ENCODE data around the gene PTPRN2. TPM values are rescaled to one million over a fixed set of nuclear protein-coding genes. Genes with fewer than 3 reads are reported as not detected.

The PTPRN2 gene
- total RNA-seq, 3 donors from 2014 or later, result 0.43 to 0.66 (median 0.63) TPM

DNA sequence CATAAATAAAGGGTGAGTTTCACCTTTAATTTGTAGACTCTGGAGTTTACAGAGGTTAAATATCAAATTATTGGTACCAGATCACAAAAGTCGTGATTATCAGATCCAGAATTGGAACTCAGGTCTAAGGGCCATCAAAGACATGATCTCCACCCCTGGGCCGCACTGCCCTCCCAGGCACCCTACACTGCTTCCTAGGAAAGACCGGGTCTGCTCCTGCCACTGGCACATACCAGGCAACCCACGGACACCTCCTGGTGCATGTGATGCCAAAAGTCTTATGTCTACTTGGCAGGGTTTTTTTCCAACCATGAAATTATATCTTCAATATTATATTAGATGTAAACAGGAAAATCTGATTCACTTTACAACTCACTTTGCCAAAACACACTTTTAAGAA lies 452.8 kb downstream of the PTPRN2 start:
- no peaks in the 10 kb centered on the region for H3K9me3 Mint-ChIP-seq
- H3K4me1 Mint-ChIP-seq (ENCODE audit: low read depth), result no peaks in the 10 kb centered on the region
- no peaks in the 10 kb centered on the region for H3K36me3 Mint-ChIP-seq (ENCODE audit: insufficient read depth)
- DNase-seq (no peak), ATAC-seq (no peak)
- no peak overlapping the region for H3K4me3 Mint-ChIP-seq
- no peaks in the 10 kb centered on the region for H3K27me3 Mint-ChIP-seq (ENCODE audit: low read depth)

DNA sequence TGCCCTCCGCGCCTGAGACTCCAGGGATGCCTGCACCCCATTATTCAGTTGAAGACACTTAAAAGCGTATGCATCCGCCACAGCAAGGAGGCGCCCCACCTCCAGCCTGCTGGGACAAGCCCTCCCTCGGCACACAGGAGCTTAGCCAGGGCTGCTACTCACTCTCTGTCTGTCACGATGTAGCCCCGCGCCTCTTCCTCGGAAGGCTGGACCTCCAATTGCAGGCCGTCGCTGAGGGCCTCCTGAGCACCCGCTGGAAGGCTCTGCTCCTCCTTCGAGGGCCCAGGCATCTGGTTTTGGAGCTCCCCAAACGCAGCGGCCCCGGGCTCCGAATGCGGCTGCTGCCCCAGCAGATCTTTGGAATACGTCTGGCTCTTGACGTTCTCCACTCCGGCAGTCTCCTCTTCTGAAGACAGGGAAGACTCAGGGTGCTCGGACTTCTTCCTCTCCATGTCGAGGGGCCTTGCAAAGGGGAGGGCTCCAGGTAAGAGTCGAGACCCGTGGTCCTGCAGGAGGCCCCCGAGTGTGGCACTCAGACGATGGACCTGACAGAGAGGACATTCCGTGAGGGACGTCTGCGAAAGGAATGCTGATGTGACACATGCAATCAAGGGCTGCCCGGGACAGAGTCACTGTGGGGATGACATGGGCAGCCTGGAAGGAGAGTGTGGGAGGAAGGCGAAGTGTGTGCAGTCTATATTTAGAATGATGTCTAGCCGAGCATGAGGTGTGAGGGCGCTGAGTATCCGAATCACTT lies 453.9 kb downstream of the PTPRN2 start:
- Mint-ChIP-seq H3K27me3 (ENCODE audit: low read depth) (no peaks in the 10 kb centered on the region), H3K9me3 (no peaks in the 10 kb centered on the region), H3K4me1 (ENCODE audit: low read depth) (no peaks in the 10 kb centered on the region), H3K4me3 (no peak overlapping the region), H3K36me3 (ENCODE audit: insufficient read depth) (no peaks in the 10 kb centered on the region)
- DNase-seq (no peak), ATAC-seq (no peak)

DNA sequence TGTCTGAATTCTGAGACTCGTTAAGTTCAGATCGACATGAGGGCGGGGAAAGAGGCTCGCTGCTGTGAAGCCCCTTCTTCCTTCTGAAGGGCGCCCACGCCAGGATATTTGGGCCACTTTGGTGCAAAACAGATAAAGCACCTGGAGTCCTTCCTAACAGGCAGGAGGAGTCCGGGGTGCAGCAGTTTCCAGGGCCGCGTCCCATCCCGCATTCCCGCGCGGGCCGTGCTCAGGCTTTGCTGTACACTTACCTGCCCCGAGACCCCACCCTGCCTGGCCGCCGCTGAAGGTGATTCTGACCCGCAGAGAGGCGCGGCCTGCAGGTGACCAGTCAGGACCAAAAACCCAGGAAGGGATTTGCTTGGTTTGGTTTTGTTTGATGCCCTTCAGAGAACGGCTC lies 454.6 kb downstream of the PTPRN2 start:
- DNase-seq (no peak), ATAC-seq (no peak)
- Mint-ChIP-seq H3K4me1 (ENCODE audit: low read depth) (no peaks in the 10 kb centered on the region), H3K36me3 (ENCODE audit: insufficient read depth) (no peaks in the 10 kb centered on the region), H3K27me3 (ENCODE audit: low read depth) (no peaks in the 10 kb centered on the region), H3K4me3 (no peak overlapping the region), H3K9me3 (no peaks in the 10 kb centered on the region)

DNA sequence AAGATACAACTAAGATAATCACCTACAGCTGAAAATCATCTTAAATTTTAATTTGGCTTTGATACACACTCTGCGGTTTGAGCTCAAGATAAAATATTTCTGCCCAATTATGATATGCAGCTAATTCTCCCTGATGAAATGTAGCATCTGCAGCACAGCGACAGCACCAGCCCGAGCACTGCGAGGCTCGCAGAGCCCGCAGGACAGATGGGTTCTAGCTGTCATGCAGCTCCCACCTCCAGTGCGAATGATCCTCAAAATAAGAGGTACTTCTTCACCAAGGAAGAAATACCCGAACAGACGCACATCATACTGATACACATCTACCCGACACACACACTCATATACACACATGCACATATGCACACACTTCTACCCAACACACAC lies 457.6 kb downstream of the PTPRN2 start:
- ATAC-seq, result no peak
- no peak for DNase-seq
- H3K27me3 Mint-ChIP-seq (ENCODE audit: low read depth), result no peaks in the 10 kb centered on the region
- no peaks in the 10 kb centered on the region for H3K4me1 Mint-ChIP-seq (ENCODE audit: low read depth)
- no peak overlapping the region for H3K4me3 Mint-ChIP-seq
- no peaks in the 10 kb centered on the region for H3K9me3 Mint-ChIP-seq
- H3K36me3 Mint-ChIP-seq (ENCODE audit: insufficient read depth), result no peaks in the 10 kb centered on the region

DNA sequence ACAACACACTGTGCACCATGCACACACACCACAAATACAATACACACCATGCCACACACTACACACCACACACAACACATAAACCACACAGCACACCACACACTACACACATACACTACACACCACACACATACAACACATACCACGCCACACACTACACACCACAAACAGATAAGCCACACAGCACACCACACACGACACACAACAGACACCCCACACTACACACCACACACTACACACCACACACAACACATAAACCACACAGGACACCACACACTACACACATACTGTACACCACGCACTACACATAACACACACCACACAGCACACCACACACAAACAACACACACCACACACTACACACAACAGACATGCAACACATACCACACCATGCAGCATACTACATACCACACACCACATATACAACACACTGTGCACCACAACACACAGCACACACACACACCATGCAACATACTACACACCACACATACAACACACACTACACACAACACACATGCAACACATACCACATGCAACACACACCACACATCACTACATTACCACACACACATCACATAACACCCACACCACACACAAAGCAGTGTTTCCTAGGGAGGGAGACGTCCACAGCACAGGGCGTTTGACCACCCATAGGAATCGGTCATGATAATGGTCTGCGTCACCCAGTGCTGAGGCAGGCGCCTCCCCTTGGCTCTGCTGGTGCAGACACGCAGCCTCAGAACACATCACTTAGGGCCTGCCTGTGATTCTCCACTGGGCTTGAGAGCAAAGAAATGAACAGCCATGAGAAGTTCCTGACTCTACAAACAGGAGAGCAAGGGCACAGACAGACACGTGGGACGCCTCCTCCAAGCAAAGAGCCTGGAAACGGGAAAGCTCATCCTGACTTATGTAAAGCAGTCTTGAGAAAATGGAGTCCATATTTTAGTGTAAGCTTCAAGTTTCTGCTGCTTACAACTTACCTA lies 458.3 kb downstream of the PTPRN2 start:
- no peaks in the 10 kb centered on the region for H3K27me3 Mint-ChIP-seq (ENCODE audit: low read depth)
- no peaks in the 10 kb centered on the region for H3K9me3 Mint-ChIP-seq
- ATAC-seq (no peak), DNase-seq (no peak)
- no peaks in the 10 kb centered on the region for H3K36me3 Mint-ChIP-seq (ENCODE audit: insufficient read depth)
- no peaks in the 10 kb centered on the region for H3K4me1 Mint-ChIP-seq (ENCODE audit: low read depth)
- no peak overlapping the region for H3K4me3 Mint-ChIP-seq

DNA sequence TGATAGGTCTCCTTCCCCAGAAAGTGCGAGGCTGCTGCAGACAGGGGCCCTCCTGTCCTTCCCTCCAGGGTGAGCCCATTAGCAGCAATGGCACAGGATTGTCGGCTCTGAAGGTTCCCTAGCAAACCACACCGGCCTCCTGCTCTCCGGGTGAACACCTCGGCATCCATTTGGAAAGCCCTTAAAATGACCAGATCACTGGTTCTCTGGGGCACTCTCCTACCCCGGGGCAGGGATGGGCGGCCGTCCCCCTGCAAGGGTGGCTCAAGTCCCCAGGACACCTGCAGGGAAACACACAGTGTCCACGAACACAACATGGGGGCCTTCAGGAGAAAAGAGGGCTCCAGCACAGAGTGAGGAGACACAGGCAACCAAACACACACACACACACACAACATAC lies 459.1 kb downstream of the PTPRN2 start:
- Mint-ChIP-seq H3K4me3 (no peak overlapping the region), H3K36me3 (ENCODE audit: insufficient read depth) (no peaks in the 10 kb centered on the region), H3K9me3 (no peaks in the 10 kb centered on the region), H3K27me3 (ENCODE audit: low read depth) (no peaks in the 10 kb centered on the region), H3K4me1 (ENCODE audit: low read depth) (no peaks in the 10 kb centered on the region)
- ATAC-seq, result no peak
- DNase-seq, result no peak

DNA sequence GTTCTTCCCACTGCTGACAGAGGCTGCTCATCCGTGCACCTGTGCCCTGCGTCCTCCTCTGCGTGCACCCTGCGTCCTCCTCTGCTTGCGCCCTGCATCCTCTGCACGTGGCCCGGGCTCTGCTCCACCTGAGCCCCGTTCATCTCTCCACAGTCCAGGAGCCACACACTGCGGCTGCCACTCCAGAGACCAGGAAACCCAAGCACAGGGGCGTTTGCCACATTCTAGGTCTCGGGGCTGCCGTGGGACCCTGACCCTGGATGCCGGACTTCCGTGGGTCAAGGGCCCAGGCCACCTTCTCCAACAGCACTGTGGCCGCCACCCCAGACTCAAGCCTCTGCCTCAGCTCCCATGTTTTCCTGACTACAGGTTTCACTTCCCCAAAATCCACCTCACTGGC lies 460.4 kb downstream of the PTPRN2 start:
- Mint-ChIP-seq H3K4me3 (no peak overlapping the region), H3K9me3 (peaks cover 6% of the 10 kb centered on the region), H3K4me1 (ENCODE audit: low read depth) (no peaks in the 10 kb centered on the region), H3K36me3 (ENCODE audit: insufficient read depth) (no peaks in the 10 kb centered on the region), H3K27me3 (ENCODE audit: low read depth) (no peaks in the 10 kb centered on the region)
- ATAC-seq (no peak), DNase-seq (no peak)

DNA sequence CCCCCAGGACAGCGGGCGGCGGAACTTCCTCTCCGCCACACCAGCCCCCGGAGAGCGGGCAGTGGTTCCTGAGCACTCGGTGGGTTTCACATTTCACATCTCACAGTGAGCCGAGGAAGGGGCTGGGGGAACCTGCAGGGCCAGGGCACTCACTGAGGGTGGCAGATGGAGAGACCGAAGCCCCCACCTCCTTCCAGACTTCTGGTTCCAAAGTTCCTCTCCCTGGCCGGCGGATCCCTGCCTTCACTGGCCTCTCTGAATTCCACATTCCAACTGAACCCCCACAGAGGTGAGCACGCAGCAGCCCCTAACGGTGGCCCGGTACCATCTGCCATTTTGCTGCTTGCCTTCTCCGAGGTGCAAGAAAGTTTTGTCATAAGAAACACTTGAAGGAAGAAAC lies 461.0 kb downstream of the PTPRN2 start:
- Mint-ChIP-seq H3K4me3 (no peak overlapping the region), H3K27me3 (ENCODE audit: low read depth) (no peaks in the 10 kb centered on the region), H3K4me1 (ENCODE audit: low read depth) (no peaks in the 10 kb centered on the region), H3K9me3 (peaks cover 6% of the 10 kb centered on the region), H3K36me3 (ENCODE audit: insufficient read depth) (no peaks in the 10 kb centered on the region)
- DNase-seq (no peak), ATAC-seq (no peak)

DNA sequence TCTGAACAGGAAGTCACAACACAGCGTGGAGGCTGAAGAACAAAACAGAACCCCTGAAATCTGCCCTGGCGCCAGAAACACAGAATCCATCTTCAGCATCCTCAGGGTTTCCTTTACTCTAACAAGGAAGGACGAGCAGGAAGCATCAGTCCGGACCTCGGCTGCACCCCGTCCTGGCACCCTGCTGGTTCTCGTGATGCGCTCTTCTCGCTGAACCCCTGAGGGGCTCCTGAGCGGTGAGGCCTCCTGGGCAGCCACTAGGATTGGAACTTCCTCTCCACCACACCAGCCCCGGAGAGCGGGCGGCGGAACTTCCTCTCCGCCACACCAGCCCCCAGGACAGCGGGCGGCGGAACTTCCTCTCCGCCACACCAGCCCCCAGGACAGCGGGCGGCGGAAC lies 461.9 kb downstream of the PTPRN2 start:
- Mint-ChIP-seq H3K9me3 (peaks cover 10% of the 10 kb centered on the region), H3K36me3 (ENCODE audit: insufficient read depth) (no peaks in the 10 kb centered on the region), H3K4me3 (no peak overlapping the region), H3K27me3 (ENCODE audit: low read depth) (no peaks in the 10 kb centered on the region), H3K4me1 (ENCODE audit: low read depth) (no peaks in the 10 kb centered on the region)
- no peak for DNase-seq
- no peak for ATAC-seq

DNA sequence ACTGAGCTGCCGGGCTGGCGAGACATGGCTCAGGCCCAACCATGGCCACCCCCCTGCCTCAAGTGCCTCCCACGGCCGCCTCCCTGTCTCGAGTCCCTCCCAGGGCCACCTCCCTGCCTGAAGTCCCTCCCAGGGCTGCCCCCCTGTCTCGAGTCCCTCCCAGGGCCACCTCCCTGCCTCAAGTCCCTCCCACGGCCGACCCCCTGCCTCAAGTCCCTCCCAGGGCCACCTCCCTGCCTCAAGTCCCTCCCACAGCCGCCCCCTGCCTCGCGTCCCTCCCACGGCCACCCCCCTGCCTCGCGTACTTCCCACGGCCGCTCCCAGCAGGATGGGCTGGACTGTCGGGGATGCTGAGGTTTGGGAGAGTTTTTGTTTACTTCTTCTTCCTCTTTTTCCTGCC lies 462.5 kb downstream of the PTPRN2 start:
- no peaks in the 10 kb centered on the region for H3K4me1 Mint-ChIP-seq (ENCODE audit: low read depth)
- ATAC-seq (no peak), DNase-seq (no peak)
- H3K9me3 Mint-ChIP-seq, result peaks cover 12% of the 10 kb centered on the region
- no peaks in the 10 kb centered on the region for H3K36me3 Mint-ChIP-seq (ENCODE audit: insufficient read depth)
- no peaks in the 10 kb centered on the region for H3K27me3 Mint-ChIP-seq (ENCODE audit: low read depth)
- no peak overlapping the region for H3K4me3 Mint-ChIP-seq

DNA sequence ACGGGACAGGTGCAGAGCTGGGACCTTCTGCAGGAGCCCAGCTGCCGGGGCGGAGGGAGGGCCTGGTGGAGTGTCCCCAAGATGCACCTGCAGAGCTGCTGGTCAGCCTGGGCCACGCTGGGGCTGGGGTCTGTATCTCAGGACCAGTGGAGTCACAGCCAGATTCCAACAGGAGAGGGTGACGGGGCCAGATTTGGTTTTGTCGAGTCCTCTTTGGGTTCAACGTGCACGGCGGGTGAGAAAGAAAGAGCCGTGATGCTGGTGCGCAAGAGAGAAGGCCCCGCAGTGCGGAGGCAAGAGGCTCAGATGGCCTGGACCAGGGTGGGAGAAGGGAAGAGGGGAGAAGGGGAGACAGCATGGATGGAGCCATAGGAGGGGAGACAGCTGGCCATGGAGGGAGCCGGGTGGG lies 462.9 kb downstream of the PTPRN2 start:
- Mint-ChIP-seq H3K4me3 (no peak overlapping the region), H3K36me3 (ENCODE audit: insufficient read depth) (no peaks in the 10 kb centered on the region), H3K27me3 (ENCODE audit: low read depth) (no peaks in the 10 kb centered on the region), H3K4me1 (ENCODE audit: low read depth) (no peaks in the 10 kb centered on the region), H3K9me3 (peaks cover 15% of the 10 kb centered on the region)
- DNase-seq (no peak), ATAC-seq (no peak)

DNA sequence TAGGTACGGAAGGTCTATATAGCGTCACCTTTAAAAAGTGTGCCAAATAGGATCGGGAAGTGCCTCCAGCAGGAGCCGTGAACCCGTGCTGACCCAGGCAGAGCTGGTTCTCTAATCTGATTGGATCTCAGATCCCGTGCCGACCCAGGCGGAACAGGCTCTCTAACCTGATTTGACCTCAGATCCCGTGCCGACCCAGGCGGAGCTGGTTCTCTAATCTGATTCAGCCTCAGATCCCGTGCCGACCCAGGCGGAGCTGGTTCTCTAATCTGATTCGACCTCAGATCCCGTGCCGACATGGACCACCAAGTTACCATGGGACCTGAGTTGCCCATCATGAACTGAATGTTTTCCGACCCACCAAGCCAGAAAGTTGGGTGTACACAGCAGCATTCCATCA lies 463.9 kb downstream of the PTPRN2 start:
- ATAC-seq, result no peak
- H3K36me3 Mint-ChIP-seq (ENCODE audit: insufficient read depth), result no peaks in the 10 kb centered on the region
- DNase-seq, result no peak
- no peaks in the 10 kb centered on the region for H3K27me3 Mint-ChIP-seq (ENCODE audit: low read depth)
- peaks cover 20% of the 10 kb centered on the region for H3K9me3 Mint-ChIP-seq
- H3K4me1 Mint-ChIP-seq (ENCODE audit: low read depth), result no peaks in the 10 kb centered on the region
- no peak overlapping the region for H3K4me3 Mint-ChIP-seq

DNA sequence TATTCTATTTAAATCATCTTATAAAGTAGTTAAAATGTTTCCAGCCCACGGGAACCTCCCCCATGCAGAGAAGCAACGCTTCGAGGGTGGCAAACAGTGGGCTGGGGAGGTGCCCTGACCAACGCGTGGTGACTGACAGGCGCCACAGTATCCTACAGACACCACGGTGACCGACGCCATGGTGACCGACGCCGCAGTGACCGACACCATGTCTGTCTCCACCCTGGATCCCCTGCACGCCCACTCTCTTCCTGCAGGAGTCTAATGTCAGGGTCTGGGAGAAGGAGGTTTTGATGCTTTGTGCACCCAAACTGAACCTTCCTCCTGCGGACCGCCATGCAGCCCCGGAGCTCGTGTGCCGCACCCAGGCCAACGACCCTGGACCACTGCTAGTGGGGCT lies 464.4 kb downstream of the PTPRN2 start:
- Mint-ChIP-seq H3K4me3 (no peak overlapping the region), H3K9me3 (peaks cover 20% of the 10 kb centered on the region), H3K4me1 (ENCODE audit: low read depth) (no peaks in the 10 kb centered on the region), H3K36me3 (ENCODE audit: insufficient read depth) (no peaks in the 10 kb centered on the region), H3K27me3 (ENCODE audit: low read depth) (no peaks in the 10 kb centered on the region)
- ATAC-seq, result no peak
- DNase-seq, result no peak

DNA sequence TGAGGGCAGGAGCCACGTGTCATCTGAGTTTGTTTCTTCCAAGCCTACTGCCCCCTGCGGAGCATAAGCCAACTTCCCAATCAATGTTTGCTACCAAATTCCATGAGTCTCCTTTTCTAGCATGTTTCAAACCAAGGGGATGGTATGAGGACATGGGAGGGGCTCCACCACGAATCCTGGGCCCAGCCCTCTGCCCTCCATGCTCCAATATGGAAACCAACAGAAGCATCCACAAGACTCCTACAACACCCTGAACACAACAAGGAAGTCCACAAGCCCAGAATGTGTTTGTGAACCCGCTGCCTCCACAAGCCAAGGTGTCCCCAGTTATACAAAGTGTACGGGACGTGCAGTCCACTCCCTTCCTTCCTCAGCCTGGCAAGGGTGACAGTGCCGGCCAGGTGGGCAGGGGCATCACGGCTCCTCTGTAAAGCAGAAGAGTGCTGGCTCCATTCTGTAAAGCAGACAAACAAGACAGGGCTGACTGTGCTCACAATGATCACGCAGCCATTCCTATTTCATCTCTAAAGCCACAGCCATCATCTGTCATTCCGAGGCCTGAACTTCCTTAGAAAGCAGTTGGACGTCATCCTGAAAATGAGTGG lies 466.1 kb downstream of the PTPRN2 start:
- Mint-ChIP-seq H3K9me3 (peaks cover 32% of the 10 kb centered on the region), H3K36me3 (ENCODE audit: insufficient read depth) (no peaks in the 10 kb centered on the region), H3K4me3 (no peak overlapping the region), H3K27me3 (ENCODE audit: low read depth) (no peaks in the 10 kb centered on the region), H3K4me1 (ENCODE audit: low read depth) (no peaks in the 10 kb centered on the region)
- no peak for ATAC-seq
- DNase-seq, result no peak

Data from activated T-cell treated with anti-CD3 and anti-CD28 coated beads, Interleukin-2, amount 50 U/mL, for 4 hours (primary cell).